ENCODE measurements around the gene HDDC3.

The HDDC3 gene

GRCh38 chr15:90931828-90932659, at the start of gene HDDC3:
HDDC3 (minus strand) TSS chr15:90932549; CDS start chr15:90932540, 9 bp downstream.
- peak; percentile 95 for DNase-seq

- DNase-seq = no peak
Observed at GRCh38 chr15:90982135-90982534, 49.8 kb upstream of the HDDC3 start.

- DNase-seq = no peak
Observed at GRCh38 chr15:90981681-90982080, 49.3 kb upstream of the HDDC3 start.

GRCh38 chr15:90979582-90979981, 47.2 kb upstream of the HDDC3 start:
- no peak for DNase-seq

GRCh38 chr15:90974216-90974615, 41.9 kb upstream of the HDDC3 start:
- DNase-seq = no peak

GRCh38 chr15:90972133-90972532, 39.8 kb upstream of the HDDC3 start:
- no peak for DNase-seq

GRCh38 chr15:90970274-90970673, 37.9 kb upstream of the HDDC3 start:
- DNase-seq = no peak

GRCh38 chr15:90968434-90968833, 36.1 kb upstream of the HDDC3 start:
- no peak for DNase-seq

- DNase-seq = no peak
Observed at GRCh38 chr15:90967206-90967605, 34.9 kb upstream of the HDDC3 start.

GRCh38 chr15:90966262-90966661, 33.9 kb upstream of the HDDC3 start:
- no peak for DNase-seq

- DNase-seq = no peak
Observed at GRCh38 chr15:90962021-90962420, 29.7 kb upstream of the HDDC3 start.

GRCh38 chr15:90960298-90961091, 28.1 kb upstream of the HDDC3 start:
- no peak for DNase-seq

- no peak for DNase-seq
Observed at GRCh38 chr15:90959894-90960293, 27.5 kb upstream of the HDDC3 start.

GRCh38 chr15:90959028-90959595, 26.8 kb upstream of the HDDC3 start:
- DNase-seq = no peak

GRCh38 chr15:90957791-90958190, 25.4 kb upstream of the HDDC3 start:
- DNase-seq = no peak

GRCh38 chr15:90957031-90957790, 24.9 kb upstream of the HDDC3 start:
- no peak for DNase-seq

- DNase-seq = peak; percentile 76
Observed at GRCh38 chr15:90956274-90957030, 24.1 kb upstream of the HDDC3 start.

GRCh38 chr15:90955624-90956273, 23.4 kb upstream of the HDDC3 start:
- DNase-seq = no peak

- DNase-seq = peak; percentile 96
Observed at GRCh38 chr15:90954712-90955623, 22.6 kb upstream of the HDDC3 start, which contains the start of gene RCCD1. RCCD1 (plus strand) TSS chr15:90954884; CDS start chr15:90956735, 1,851 bp downstream.
